ENCODE measurements around the gene B3GNT2.

B3GNT2 gene

DNA sequence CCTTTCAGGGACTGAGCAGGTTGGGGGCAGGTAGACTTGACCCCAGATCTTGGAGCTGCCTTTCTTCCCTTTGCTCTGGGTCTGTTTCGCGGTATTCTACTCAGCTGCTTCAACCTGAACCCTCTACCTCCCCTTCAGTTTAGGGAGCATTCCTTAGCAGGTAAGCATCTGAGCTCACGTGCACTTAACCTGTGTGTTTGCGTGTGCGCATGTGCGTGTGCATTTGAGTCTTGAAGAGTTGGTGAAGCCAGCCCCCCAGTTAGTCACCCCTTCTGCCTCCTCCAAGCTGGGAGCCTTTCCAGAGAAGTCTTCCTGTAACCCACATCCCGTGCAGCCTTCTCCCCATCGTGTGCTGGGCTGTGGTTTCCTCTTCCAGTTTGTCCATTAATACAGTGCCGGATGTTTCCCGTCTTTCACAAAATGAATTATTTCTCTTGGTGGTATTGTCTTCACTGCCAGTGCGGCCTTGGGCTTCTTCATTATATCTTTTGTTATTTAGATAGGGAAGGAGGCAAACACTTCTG lies 33.2 kb downstream of the B3GNT2 start:
- Histone ChIP-seq H4K20me1 (ENCODE audit: insufficient read depth, low read length, poor library complexity, severe bottlenecking) (peaks cover 86% of the 10 kb centered on the region), H3K27me3 (ENCODE audit: insufficient read depth, low read length, poor library complexity, severe bottlenecking) (no peaks in the 10 kb centered on the region), H3K9ac (ENCODE audit: low read depth, low read length, poor library complexity, severe bottlenecking) (no peak overlapping the region), H3K4me1 (ENCODE audit: insufficient read depth, low read length, poor library complexity, severe bottlenecking) (peaks cover 18% of the 10 kb centered on the region), H3K9me2 (replicated peaks; ENCODE audit: low read depth, low read length) (no peaks in the 10 kb centered on the region), H3K4me2 (ENCODE audit: low read depth, low read length, poor library complexity, severe bottlenecking) (no peak overlapping the region), H3K4me3 (ENCODE audit: low read length, poor library complexity, severe bottlenecking) (no peak overlapping the region), H3K36me3 (ENCODE audit: insufficient read depth, low read length) (peaks cover 51% of the 10 kb centered on the region), H3F3A (ENCODE audit: low read depth) (peaks cover 14% of the 10 kb centered on the region; the same call in 1 of the 2 replicates), H3K9me3 (ENCODE audit: insufficient read depth, low read depth, low read length) (no peaks in the 10 kb centered on the region), H2AFZ (ENCODE audit: low read length) (no peak overlapping the region), H3K79me2 (ENCODE audit: insufficient read depth, low read length) (peaks cover 93% of the 10 kb centered on the region)
- TF ChIP-seq CTCF (conservative IDR thresholded peaks at IDR 0.05; ENCODE audit: low read length) = no peak
- TF ChIP-seq EZH2phosphoT487 (IDR thresholded peaks at IDR 0.05; ENCODE audit: borderline replicate concordance) = no peak

GRCh38 chr2:62231541-62231940 lies 35.6 kb downstream of the B3GNT2 start:
- H3K9ac ChIP-seq (ENCODE audit: low read depth, low read length, poor library complexity, severe bottlenecking) = no peak overlapping the region
- TF ChIP-seq EZH2phosphoT487 (IDR thresholded peaks at IDR 0.05; ENCODE audit: borderline replicate concordance) = no peak
- no peak for TF ChIP-seq CTCF (conservative IDR thresholded peaks at IDR 0.05; ENCODE audit: low read length)

DNA sequence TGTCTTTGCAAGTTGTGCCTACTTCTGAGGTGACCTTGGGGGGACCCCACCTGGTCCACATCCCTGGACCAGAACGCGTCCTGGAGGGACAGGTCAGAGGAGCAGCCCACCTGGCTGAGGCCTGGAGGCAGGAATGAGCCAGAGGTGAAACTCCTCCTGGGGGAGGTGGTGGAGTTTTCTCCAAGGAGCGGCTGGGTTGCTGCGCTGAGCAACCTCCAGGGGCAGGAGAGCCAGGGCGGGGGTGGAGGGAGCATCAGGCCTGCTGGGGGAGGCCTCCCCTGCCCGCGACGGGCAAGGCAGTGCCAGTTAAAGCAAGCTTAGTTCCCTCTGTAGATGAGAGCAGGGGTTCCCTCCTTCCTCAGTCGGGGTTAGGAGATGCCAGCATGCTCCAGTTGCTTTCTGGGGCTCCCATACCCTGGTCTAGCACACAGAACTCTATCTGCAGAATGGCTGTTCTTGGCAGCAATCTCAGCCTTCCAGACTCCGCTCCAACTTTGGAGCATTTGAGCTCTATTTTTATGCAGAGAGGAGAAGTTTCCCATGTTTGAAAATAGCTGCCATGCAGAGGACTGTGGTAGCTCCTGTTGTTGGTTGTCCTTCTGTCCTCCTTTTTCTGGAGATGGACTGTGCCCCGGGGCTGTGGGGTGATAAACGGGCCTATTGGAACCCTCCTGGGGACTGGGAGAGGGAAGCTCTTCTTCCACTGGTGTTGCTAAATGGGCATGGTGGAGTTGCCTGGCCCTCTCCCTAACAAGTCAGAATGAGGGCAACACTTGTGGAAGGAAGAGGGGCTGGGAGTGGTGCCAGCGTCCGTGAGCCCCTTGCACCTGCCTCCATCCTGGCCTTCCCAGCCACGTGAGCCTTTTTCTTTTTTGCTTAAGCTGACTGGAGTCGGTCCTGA lies 39.1 kb downstream of the B3GNT2 start:
- no peaks in the 10 kb centered on the region for H3K9me3 ChIP-seq (ENCODE audit: insufficient read depth, low read depth, low read length)
- H3K36me3 ChIP-seq (ENCODE audit: insufficient read depth, low read length) = peaks cover 4% of the 10 kb centered on the region; the same call in 1 of the 2 replicates
- H3K9me2 ChIP-seq (replicated peaks; ENCODE audit: low read depth, low read length) = no peaks in the 10 kb centered on the region
- H2AFZ ChIP-seq (ENCODE audit: low read length) = no peak overlapping the region
- H3K79me2 ChIP-seq (ENCODE audit: insufficient read depth, low read length) = peaks cover 63% of the 10 kb centered on the region
- no peak overlapping the region for H3K9ac ChIP-seq (ENCODE audit: low read depth, low read length, poor library complexity, severe bottlenecking)
- no peak overlapping the region for H3K4me2 ChIP-seq (ENCODE audit: low read depth, low read length, poor library complexity, severe bottlenecking)
- H3K27me3 ChIP-seq (ENCODE audit: insufficient read depth, low read length, poor library complexity, severe bottlenecking) = no peaks in the 10 kb centered on the region
- no peaks in the 10 kb centered on the region for H3F3A ChIP-seq (ENCODE audit: low read depth)
- TF ChIP-seq CTCF (conservative IDR thresholded peaks at IDR 0.05; ENCODE audit: low read length) = no peak
- no peak for TF ChIP-seq EZH2phosphoT487 (IDR thresholded peaks at IDR 0.05; ENCODE audit: borderline replicate concordance)
- H3K4me3 ChIP-seq (ENCODE audit: low read length, poor library complexity, severe bottlenecking) = no peak overlapping the region
- no peaks in the 10 kb centered on the region for H3K4me1 ChIP-seq (ENCODE audit: insufficient read depth, low read length, poor library complexity, severe bottlenecking)
- H4K20me1 ChIP-seq (ENCODE audit: insufficient read depth, low read length, poor library complexity, severe bottlenecking) = peaks cover 40% of the 10 kb centered on the region

More at GRCh38 chr2:62231541-62231940, 35.6 kb downstream of the B3GNT2 start:
- Histone ChIP-seq H3K9me2 (replicated peaks; ENCODE audit: low read depth, low read length) (no peaks in the 10 kb centered on the region), H3K27me3 (ENCODE audit: insufficient read depth, low read length, poor library complexity, severe bottlenecking) (no peaks in the 10 kb centered on the region), H3K9me3 (ENCODE audit: insufficient read depth, low read depth, low read length) (no peaks in the 10 kb centered on the region), H4K20me1 (ENCODE audit: insufficient read depth, low read length, poor library complexity, severe bottlenecking) (peaks cover 71% of the 10 kb centered on the region), H3F3A (ENCODE audit: low read depth) (peaks cover 6% of the 10 kb centered on the region; the same call in 1 of the 2 replicates), H3K4me2 (ENCODE audit: low read depth, low read length, poor library complexity, severe bottlenecking) (no peak overlapping the region), H3K79me2 (ENCODE audit: insufficient read depth, low read length) (peaks cover 87% of the 10 kb centered on the region), H3K36me3 (ENCODE audit: insufficient read depth, low read length) (peaks cover 28% of the 10 kb centered on the region; the same call in 1 of the 2 replicates), H3K4me3 (ENCODE audit: low read length, poor library complexity, severe bottlenecking) (no peak overlapping the region), H3K4me1 (ENCODE audit: insufficient read depth, low read length, poor library complexity, severe bottlenecking) (peaks cover 4% of the 10 kb centered on the region), H2AFZ (ENCODE audit: low read length) (no peak overlapping the region)

Data from Loucy (cell line).